Muscle of leg (tissue), 11 donors: Measurements from ENCODE around the gene AKT1. TPM values are rescaled to one million over a fixed set of nuclear protein-coding genes. Genes with fewer than 3 reads are reported as not detected.
"Not testable (repeated sequence)": the region's sequence is repeated elsewhere in the genome, so short reads cannot be mapped to it uniquely, and the experiment has no call there.

ENCODE experiments used
- DNase-seq: peaks from one replicate; pipeline ENCODE4 v3.0.0; 2013
- H3K27ac ChIP-seq: one replicate; pipeline ENCODE4 v1.5.1; 2013; ENCODE audit warnings: mild to moderate bottlenecking, low read length, control low read depth
- H3K27me3 ChIP-seq: one replicate; pipeline ENCODE4 v1.6.1; 2013; ENCODE audit warnings: low read length; ENCODE audit not compliant: control insufficient read depth, insufficient read depth
- H3K36me3 ChIP-seq: one replicate; pipeline ENCODE4 v1.6.1; 2013; ENCODE audit warnings: low read length; ENCODE audit not compliant: control insufficient read depth, insufficient read depth
- H3K4me1 ChIP-seq: one replicate; pipeline ENCODE4 v1.6.1; 2013; ENCODE audit warnings: low read length; ENCODE audit not compliant: control insufficient read depth, insufficient read depth
- H3K4me3 ChIP-seq: one replicate; pipeline ENCODE4 v1.5.1; 2013; ENCODE audit warnings: low read length, control low read depth
- H3K9me3 ChIP-seq: replicated peaks from 2 replicates; pipeline ENCODE4 v1.6.1; 2013; ENCODE audit warnings: low read depth, low read length; ENCODE audit not compliant: control insufficient read depth
- WGBS: methylation state at CpG from one replicate; pipeline ENCODE4 v1.1.5; 2013; ENCODE audit warnings: missing lambda C conversion rate; ENCODE audit not compliant: insufficient coverage; 5-methylcytosine and 5-hydroxymethylcytosine counted together
- polyA plus RNA-seq, 8 donors: library from polyadenylated mRNA; unstranded; fragments of 120-200 nt; gene quantifications; one replicate each; pipeline versions ENCODE4 v1.2.1 to v1.2.3, GENCODE V29; 2013; ENCODE audit warnings: inconsistent platforms in 1 of 8, low replicate concordance in 1 of 8; ENCODE audit not compliant: insufficient read length in 8 of 8, insufficient read depth in 1 of 8
- total RNA-seq: library from RNA; stranded (reverse); fragments of 120-200 nt; gene quantifications from one replicate; pipeline ENCODE4 v1.2.4, GENCODE V29; 2013

The AKT1 gene
- total and polyA plus RNA-seq, 9 donors, result 135 to 255 (median 217) TPM

DNA sequence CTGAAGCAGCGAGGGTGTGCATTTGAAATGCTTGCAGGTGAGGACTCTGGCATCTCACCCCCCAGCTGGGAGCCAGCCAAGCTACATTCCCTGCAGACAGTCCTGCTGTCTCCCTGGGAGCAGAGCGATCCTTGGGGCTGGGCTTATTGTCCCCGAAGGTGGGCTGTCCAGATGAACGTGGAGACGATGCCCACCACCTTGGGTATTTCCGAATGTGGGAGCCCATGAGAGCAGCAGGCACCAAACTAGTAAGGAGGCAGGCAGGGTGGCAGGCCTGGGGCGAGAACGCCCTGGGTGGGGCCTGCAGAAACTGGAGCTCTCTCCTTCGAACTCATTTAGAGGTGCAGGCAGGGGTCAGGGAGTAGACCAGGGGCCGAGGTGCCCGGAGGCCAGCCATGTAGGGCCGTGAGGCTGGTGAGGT, 23.8 kb upstream of the AKT1 start:
- 86% methylated on average over 12 of the region's 12 CpGs for WGBS
- Histone ChIP-seq H3K4me3 (no peak overlapping the region), H3K27me3 (no peaks in the 10 kb centered on the region), H3K36me3 (no peaks in the 10 kb centered on the region), H3K9me3 (peaks cover 5% of the 10 kb centered on the region), H3K4me1 (peaks cover 23% of the 10 kb centered on the region), H3K27ac (no peak overlapping the region)
- DNase-seq, result no peak

DNA sequence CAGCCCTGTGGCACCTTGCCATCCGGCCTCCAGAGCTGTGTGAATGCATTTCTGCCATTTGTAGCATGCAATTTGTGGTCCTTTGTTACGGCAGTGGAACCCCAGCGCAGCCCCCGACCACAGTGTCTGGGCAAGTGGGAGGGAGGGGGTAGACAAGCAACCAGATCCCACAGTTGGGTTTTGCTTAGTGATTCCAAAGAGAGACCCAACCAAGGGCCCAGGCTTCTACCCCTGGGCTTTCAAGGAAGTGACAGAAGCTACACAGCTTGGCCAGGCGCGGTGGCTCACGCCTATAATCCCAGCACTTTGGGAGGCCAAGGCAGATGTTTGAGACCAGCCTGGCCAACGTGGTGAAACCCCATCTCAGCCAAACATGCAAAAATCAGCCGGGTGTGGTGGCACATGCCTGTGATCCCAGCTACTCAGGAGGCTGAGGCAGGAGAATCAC, 23.2 kb upstream of the AKT1 start:
- Histone ChIP-seq H3K4me3 (no peak overlapping the region), H3K36me3 (no peaks in the 10 kb centered on the region), H3K4me1 (peaks cover 23% of the 10 kb centered on the region), H3K27me3 (no peaks in the 10 kb centered on the region), H3K9me3 (peaks cover 5% of the 10 kb centered on the region), H3K27ac (no peak overlapping the region)
- peak; percentile 3 for DNase-seq
- 87% methylated on average over 9 of the region's 9 CpGs for whole genome bisulfite sequencing

DNA sequence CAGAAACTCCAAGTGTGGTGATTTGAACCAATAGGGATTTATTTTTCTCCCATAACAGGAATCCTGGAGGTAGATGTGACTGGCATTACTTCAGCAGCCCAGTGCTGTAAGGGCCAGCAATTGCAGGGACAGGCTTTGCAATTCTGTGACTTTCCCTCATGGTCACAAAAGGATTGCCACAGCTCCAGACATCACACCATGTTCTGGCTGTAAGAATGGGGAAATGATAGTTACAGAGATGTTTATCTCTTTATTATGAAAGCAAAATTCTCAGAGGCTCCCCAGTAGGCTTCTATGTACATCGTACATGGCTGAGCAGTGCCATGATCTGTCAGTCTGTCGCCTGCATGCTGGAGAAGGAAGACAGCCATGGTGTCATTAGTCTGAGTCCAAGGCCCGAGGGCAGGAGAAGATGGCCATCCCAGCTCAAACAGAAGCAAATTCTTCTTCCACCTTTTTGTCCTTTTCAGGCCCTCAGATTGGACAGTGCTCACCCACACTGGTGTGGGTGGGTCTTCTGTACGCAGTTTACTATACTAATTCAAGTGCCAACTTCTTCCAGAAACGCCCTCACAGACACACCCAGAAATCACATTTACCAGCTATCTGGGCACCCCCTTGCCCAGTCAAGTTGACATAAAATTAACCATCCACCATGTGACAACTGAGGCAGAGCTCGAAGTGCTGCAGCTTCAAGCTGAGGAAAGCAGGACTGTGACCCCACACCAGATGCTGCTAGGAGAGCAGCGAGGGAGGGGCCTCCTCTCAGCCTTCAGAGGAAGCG, 22.6 kb upstream of the AKT1 start:
- Histone ChIP-seq H3K27me3 (no peaks in the 10 kb centered on the region), H3K4me1 (peaks cover 23% of the 10 kb centered on the region), H3K9me3 (peaks cover 5% of the 10 kb centered on the region), H3K36me3 (no peaks in the 10 kb centered on the region), H3K27ac (no peak overlapping the region), H3K4me3 (no peak overlapping the region)
- WGBS, result 93% methylated on average over 3 of the region's 8 CpGs
- DNase-seq, result no peak

DNA sequence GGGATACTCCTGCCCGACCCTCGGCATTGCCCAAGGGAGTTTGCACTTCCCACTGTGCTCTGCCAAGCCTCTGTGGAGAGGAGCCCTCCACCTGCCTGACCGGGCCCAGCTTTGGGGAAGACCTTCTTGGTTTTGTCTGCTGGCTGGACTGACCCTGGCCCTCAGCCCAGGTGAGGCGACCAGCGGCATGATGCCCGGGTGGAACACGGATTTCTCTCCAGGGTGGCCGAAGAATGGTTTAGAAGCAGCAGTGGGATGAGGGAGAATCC, 21.0 kb upstream of the AKT1 start:
- no peak for DNase-seq
- H3K27ac ChIP-seq, result peak overlapping the region; percentile 94
- H3K27me3 ChIP-seq, result no peaks in the 10 kb centered on the region
- H3K4me3 ChIP-seq, result peak overlapping the region; percentile 86
- WGBS, result 0% methylated on average over 3 of the region's 8 CpGs
- H3K4me1 ChIP-seq, result peaks cover 23% of the 10 kb centered on the region
- peaks cover 5% of the 10 kb centered on the region for H3K9me3 ChIP-seq
- no peaks in the 10 kb centered on the region for H3K36me3 ChIP-seq

DNA sequence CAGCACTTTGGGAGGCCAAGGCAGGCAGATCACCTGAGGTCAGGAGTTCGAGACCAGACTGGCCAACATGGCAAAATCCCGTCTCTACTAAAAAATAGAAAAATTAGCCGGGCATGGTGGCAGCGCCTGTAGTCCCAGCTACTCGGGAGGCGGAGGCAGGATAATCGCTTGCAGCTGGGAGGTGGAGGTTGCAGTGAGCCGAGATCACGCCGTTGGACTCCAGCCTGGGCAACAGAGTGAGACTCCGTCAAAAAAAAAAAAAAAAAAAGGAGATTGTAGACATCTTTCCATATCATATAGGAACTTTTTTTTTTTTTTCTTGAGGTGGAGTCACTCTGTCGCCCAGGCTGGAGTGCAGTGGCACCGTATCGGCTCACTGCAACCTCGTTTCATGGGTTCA, 19.2 kb upstream of the AKT1 start:
- H3K4me1 ChIP-seq, result peaks cover 18% of the 10 kb centered on the region
- H3K27me3 ChIP-seq, H3K36me3 ChIP-seq, H3K4me3 ChIP-seq, DNase-seq, H3K9me3 ChIP-seq: not testable (repeated sequence)
- peak overlapping the region; percentile 94 for H3K27ac ChIP-seq
- 83% methylated on average over 6 of the region's 15 CpGs for WGBS

DNA sequence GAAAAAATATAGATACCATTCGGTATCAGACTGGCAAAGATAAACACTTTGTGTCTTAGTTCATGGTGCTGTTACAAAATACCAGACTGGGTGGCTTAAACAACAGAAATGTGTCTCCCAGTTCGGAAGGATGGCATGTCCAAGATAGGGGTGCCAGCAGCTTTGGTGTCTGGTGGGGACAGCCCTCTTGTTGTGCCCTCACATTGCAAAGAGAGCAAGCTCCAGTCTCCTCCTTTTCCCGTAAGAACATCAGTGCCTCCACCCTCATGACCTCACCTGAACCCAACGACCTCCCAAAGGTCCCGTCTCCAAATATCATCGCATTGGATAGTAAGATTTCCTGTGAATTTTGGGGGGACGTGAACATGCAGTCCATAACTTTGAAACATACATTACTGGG, 17.7 kb upstream of the AKT1 start:
- H3K36me3 ChIP-seq, result no peaks in the 10 kb centered on the region
- H3K9me3 ChIP-seq, result peaks cover 2% of the 10 kb centered on the region
- peaks cover 18% of the 10 kb centered on the region for H3K4me1 ChIP-seq
- H3K27me3 ChIP-seq, result no peaks in the 10 kb centered on the region
- DNase-seq, result no peak
- H3K4me3 ChIP-seq, result no peak overlapping the region
- H3K27ac ChIP-seq, result no peak overlapping the region
- WGBS, result 100% methylated on average over 2 of the region's 7 CpGs

DNA sequence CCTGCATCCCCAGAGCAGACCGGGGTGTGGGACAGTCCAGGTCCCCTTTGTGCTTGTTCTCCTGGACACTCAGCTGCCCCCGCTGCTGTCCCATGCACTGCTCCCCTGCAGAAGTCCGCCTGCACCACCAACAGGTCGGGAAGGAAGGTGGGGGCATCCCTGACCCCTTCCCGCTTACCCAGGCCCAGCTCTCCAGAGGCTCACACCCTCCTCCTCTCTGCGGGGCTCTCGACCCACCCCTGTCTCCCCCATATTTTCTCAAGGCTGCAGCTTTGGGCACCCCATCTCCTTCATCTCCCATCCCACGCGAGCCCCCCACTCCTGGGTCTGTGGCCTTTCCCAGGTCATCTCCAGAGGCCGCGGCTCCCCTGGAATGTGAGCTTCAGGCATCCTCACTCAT, 14.8 kb upstream of the AKT1 start:
- H3K27ac ChIP-seq, result no peak overlapping the region
- no peaks in the 10 kb centered on the region for H3K9me3 ChIP-seq
- H3K4me1 ChIP-seq, result peaks cover 18% of the 10 kb centered on the region
- H3K36me3 ChIP-seq, result no peaks in the 10 kb centered on the region
- no peaks in the 10 kb centered on the region for H3K27me3 ChIP-seq
- WGBS, result 88% methylated on average over 9 of the region's 11 CpGs
- no peak overlapping the region for H3K4me3 ChIP-seq
- DNase-seq, result no peak

DNA sequence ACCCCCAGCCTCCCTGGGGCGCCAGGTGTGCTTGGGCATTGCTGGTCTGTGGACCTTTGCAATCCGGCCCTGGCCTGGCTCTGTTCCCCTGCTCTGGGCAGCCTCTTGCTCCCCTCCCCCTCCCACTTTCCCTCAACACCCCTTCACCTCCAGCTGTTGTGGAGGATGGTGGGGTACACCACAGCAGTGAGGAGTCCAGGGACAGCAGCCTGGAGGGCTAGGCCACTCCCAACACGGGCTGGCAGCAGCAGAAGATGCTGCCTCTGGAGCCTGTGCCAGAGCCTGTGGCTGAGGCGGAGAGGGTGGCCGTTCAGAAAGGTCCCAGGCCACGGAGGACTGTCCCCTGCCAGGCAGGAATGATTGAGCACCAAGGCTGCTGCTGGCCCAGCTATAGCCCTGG, 12.9 kb upstream of the AKT1 start:
- Histone ChIP-seq H3K9me3 (no peaks in the 10 kb centered on the region), H3K4me3 (no peak overlapping the region), H3K36me3 (no peaks in the 10 kb centered on the region), H3K4me1 (peaks cover 23% of the 10 kb centered on the region), H3K27ac (no peak overlapping the region), H3K27me3 (no peaks in the 10 kb centered on the region)
- 82% methylated on average over 5 of the region's 6 CpGs for WGBS
- no peak for DNase-seq

DNA sequence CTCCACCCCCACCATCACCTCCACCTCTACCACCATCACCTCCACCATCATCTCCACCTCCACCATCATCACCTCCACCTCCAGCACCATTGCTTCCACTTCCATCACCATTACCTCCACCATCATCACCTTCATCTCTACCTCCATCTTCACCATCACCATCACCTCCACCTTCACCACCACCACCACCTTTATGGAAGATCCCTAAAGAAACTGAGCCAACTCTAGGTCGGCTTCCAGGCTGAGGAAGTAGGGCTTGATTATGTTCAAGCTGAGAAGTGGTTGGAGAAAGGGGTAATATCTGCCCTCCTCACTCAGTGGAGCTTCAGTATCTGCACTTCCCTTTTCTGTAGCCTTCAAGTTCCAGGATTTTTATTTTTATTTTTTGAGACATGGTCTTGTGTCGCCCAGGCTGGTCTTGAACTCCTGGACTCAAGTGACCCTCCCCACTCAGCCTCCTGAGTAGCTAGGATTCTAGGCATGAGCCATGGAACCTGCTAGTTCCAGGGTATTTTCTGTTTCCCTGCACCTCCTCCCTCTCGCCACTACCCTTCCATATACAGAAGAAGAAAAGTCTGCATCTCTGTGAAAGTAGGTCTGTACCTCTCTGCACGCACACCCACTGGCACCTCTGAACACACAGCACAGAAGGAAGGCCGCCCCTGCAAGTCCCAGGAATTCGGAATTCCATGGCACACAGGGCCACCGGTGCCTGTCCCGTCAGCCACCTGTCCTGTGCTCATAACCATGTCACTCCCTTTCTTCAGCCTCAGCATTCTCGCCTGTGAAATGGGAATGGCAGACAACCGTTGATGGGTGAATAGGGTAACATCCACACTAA, 11.3 kb upstream of the AKT1 start:
- WGBS, result 73% methylated on average over 3 of the region's 10 CpGs
- no peak overlapping the region for H3K27ac ChIP-seq
- no peaks in the 10 kb centered on the region for H3K9me3 ChIP-seq
- DNase-seq, result no peak
- no peak overlapping the region for H3K4me3 ChIP-seq
- peaks cover 39% of the 10 kb centered on the region for H3K4me1 ChIP-seq
- H3K36me3 ChIP-seq, result no peaks in the 10 kb centered on the region
- no peaks in the 10 kb centered on the region for H3K27me3 ChIP-seq

DNA sequence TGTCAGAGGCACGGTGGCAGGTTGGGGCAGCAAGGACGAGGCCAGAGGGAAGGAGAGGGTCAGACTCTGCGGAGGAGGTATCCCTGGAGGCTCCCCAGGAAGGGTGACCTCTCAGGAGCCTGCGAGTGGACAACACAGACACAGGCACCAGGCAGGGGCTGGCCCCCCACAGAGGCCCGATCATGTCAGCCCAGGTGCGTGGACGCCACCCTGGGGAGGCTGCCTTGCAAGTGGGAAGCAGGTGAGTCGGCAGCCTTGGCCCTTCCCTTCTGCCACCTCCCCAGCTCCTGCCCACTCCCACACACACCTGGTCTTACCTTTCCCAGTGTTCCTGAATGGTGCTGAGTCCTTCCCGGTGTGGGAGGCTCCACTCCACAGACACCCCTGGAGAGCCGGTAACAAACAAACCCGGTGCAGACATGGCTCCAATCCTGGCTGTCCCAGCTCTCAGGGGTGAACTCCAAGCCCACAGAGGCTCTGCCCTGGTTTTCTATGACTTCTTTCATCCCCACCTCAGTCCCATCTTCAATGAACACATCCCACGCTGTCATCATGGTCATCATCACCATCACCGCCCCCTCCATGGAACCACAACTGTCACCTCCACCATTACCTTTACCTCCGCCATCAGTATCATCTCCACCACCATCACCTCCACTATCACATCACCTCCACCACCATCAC, 10.5 kb upstream of the AKT1 start:
- no peaks in the 10 kb centered on the region for H3K27me3 ChIP-seq
- H3K27ac ChIP-seq, result peak overlapping the region; percentile 7
- H3K4me1 ChIP-seq, result peaks cover 46% of the 10 kb centered on the region
- no peak for DNase-seq
- 75% methylated on average over 8 of the region's 14 CpGs for WGBS
- H3K4me3 ChIP-seq, result no peak overlapping the region
- H3K36me3 ChIP-seq, result no peaks in the 10 kb centered on the region
- no peaks in the 10 kb centered on the region for H3K9me3 ChIP-seq
